ENCODE results near the gene CFAP20DC.
"Not testable (repeated sequence)": the region's sequence is repeated elsewhere in the genome, so short reads cannot be mapped to it uniquely, and the experiment has no call there.

The CFAP20DC gene

DNA sequence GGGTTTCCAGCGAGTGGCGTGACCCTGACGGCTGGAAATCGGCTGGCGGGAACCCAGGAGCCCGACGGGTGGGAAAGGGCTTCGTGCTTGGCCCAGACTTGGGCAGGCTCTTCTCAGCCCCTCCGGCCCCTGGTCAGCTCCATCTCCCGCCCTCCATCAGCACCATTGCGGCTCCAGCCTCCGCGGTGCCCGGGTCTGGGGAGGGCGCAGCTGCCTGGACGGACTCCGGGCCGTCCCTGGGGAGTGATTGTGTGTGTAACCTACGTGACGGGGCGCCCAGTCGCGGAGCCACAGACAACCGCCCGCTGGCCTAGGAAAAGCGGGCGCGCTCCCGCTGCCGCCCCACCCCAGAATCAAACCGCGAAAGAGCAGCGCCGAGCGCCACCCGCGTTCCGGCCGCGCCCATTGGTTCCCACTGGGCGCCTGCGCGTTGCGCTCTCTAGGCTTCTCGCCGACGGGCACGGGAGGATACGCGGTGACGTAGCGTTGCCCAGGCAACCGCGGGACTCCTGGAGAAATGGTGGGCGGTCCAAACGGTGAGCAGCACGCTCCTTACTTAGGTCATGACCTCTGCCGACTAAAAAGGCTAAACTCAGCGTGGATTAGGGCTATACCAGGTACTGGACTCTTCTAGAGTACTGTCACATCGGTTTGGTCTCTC lies at the start of gene CFAP20DC:
TSS of gene CFAP20DC (minus strand) at position 355 of the 661 bp plus-strand sequence. CDS start 394 bp downstream, outside the sequence.
- in situ Hi-C loops (cut with HindIII; ENCODE audit: low sequenced_read_pairs), result no loop called here

- in situ Hi-C loops (cut with HindIII; ENCODE audit: low sequenced_read_pairs), result not testable (repeated sequence)
These were observed 48.7 kb upstream of the CFAP20DC start for GRCh38 chr3:59098516-59098915.

DNA sequence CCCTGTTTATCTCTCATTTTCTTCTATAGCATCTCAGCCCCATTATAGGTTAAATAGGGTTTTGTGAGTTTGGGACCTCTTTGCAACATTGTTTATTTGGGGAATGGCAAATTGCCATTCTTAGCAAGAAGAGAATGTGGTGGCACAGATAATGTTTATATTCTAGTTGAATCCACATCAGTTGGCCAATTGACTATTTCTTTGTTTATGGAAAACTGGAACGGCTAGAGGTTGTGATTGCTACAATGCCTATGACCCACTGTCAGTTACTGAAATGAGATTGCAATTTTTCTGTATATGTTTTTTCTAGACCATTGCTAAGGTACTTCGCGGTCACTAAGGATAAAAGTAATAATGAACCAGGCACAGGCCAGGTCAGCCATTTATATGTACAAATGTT lies 44.6 kb upstream of the CFAP20DC start:
- in situ Hi-C loops (cut with HindIII; ENCODE audit: low sequenced_read_pairs), result no loop called here

GRCh38 chr3:59093521-59093920 lies 43.7 kb upstream of the CFAP20DC start:
- in situ Hi-C loops (cut with HindIII; ENCODE audit: low sequenced_read_pairs), result no loop called here

- in situ Hi-C loops (cut with HindIII; ENCODE audit: low sequenced_read_pairs), result no loop called here
These were observed 38.9 kb upstream of the CFAP20DC start for GRCh38 chr3:59088761-59089160.

- in situ Hi-C loops (cut with HindIII; ENCODE audit: low sequenced_read_pairs), result no loop called here
These were observed 36.2 kb upstream of the CFAP20DC start for GRCh38 chr3:59085976-59086375.

DNA sequence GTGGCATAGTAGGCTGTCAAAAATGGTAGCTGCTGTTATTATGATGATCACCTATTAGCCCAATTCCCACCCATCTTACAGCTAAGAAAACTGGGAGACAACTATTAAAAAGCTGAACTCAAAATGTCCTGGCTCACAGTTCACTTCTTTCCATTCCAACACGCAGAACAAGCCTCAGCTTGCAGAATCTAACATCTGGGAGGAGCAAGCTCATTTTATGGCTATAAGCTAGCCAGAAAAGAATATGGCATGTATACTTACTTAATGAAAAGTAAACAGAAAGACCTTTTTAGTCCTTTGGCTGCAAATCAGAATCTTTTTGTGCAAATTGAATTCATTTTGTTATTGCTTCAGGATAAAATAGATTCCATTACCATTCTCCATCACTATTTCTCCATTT lies 34.8 kb upstream of the CFAP20DC start:
- in situ Hi-C loops (cut with HindIII; ENCODE audit: low sequenced_read_pairs), result no loop called here

DNA sequence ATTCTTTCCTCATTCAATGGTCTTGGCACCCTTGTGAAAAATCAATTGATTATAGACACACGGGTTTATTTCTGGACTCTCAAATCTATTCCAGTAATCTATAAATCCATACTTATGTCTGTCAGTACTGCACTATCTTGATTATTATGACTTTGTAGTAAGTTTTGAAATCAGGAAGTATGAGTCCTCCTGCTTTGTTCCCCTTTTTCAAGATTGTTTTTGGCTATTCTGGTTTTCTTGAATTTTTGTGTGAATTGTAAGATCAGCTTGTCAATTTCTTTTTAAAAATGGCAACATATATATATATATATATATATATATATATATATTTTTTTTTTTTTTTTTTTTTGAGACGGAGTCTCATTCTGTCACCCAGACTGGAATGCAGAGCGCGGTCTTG lies 32.3 kb upstream of the CFAP20DC start:
- in situ Hi-C loops (cut with HindIII; ENCODE audit: low sequenced_read_pairs), result no loop called here

DNA sequence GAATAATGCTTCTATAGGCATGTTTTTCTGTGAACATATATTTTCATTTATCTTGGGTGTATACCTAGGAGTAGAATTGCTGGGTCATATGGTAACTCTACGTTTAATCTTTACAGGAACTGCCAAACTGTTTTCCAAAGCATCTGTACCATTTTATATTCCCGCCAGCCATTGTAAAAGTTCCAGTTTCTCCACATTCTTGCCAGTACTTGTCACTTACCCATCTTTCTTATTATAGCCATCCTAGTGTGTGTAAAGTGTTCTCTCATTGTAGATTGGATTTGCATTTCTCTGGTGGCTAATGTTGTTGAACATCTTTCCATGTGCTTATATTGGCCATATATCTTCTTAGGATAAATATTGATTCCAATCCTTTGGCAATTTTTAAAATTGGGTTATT lies 31.2 kb upstream of the CFAP20DC start:
- in situ Hi-C loops (cut with HindIII; ENCODE audit: low sequenced_read_pairs), result no loop called here

- in situ Hi-C loops (cut with HindIII; ENCODE audit: low sequenced_read_pairs), result no loop called here
These were observed 30.1 kb upstream of the CFAP20DC start for GRCh38 chr3:59079962-59080361.

GRCh38 chr3:59074764-59075163 lies 24.9 kb upstream of the CFAP20DC start:
- in situ Hi-C loops (cut with HindIII; ENCODE audit: low sequenced_read_pairs), result no loop called here

GRCh38 chr3:59072681-59073080 lies 22.9 kb upstream of the CFAP20DC start:
- in situ Hi-C loops (cut with HindIII; ENCODE audit: low sequenced_read_pairs), result no loop called here

GRCh38 chr3:59069838-59070237 lies 20.0 kb upstream of the CFAP20DC start:
- in situ Hi-C loops (cut with HindIII; ENCODE audit: low sequenced_read_pairs), result no loop called here

DNA sequence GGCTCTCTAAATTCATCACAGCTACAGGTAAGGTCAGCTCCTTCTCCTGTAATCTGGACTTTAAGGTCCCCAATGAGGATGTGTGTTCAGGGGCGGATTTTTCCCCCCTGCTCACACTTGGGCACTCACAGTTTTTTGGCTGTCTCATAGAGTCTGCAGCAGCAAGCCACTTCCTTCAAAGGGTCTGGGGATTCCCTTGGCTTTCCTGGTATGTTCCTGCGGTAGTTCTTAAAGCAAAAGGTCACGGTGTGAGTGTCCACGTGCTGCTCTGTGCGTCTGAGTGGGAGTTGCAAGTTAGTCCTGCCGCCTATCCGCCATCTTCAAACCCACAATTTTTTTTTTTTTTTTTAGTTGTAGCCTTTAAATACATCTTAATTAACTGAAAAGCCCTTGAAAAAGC lies 15.4 kb upstream of the CFAP20DC start:
- in situ Hi-C loops (cut with HindIII; ENCODE audit: low sequenced_read_pairs), result no loop called here

- in situ Hi-C loops (cut with HindIII; ENCODE audit: low sequenced_read_pairs), result no loop called here
These were observed 14.9 kb upstream of the CFAP20DC start for GRCh38 chr3:59064728-59065127.

DNA sequence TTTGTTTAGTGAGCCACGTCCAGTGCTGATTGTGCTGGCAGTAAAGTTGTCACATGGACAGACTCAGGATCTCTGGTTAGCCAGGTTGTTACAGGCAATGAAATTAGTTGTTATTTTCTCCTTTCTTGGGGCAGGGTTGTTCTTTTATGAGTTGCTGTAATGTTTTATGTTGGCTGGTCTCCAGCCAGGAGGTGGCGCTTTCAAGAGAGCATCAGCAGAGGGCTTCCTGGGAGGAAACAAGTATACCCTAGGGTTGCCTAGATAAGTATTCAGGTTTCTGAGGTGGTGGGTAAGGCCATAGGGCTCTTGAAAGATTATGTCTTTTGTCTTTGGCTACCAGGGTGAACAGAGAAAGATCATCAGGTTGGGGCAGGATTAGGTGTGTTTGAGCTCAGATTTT lies 14.5 kb upstream of the CFAP20DC start:
- in situ Hi-C loops (cut with HindIII; ENCODE audit: low sequenced_read_pairs), result no loop called here

DNA sequence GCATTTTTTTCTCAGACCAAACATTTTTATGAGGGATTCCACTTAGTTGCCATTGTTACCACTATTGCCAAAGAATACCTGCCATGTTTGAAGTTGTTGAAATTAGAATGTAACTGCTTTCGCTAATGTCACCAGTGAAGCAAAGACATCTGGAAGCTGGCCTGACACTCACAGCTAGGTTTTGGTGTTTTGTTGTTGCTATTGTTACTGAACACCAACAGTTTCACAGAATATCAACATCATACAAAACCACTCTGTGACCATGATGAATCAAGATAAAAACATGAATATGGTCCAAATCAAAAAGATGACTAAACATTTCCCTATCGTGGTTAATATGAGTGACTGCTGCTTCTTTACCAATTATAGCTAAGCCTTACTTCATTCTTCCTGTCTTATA lies 6.9 kb upstream of the CFAP20DC start:
- in situ Hi-C loops (cut with HindIII; ENCODE audit: low sequenced_read_pairs), result no loop called here

- in situ Hi-C loops (cut with HindIII; ENCODE audit: low sequenced_read_pairs), result no loop called here
These were observed 3.1 kb upstream of the CFAP20DC start for GRCh38 chr3:59052803-59053411.

- in situ Hi-C loops (cut with HindIII; ENCODE audit: low sequenced_read_pairs), result not testable (repeated sequence)
These were observed 1.1 kb upstream of the CFAP20DC start for GRCh38 chr3:59050811-59051414.

DNA sequence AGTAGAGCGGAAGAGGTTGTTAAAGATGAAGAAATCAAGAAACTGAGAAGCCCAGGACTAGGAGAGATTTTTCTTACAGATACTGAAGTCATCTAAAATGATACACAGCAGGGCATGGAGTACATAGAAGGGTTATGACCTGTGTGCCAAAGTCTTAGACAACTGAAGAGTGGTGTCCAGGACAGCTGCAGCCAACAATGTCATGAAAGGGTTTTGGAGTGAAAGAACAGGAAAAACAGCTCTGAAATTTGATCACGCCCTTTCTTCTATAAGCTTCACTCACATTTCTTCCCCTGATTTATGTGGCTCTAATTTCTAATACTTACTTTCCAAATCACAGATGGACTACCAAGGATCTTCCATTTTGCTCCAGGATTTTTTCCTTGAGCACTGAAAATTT lies 3.0 kb downstream of the CFAP20DC start:
- in situ Hi-C loops (cut with HindIII; ENCODE audit: low sequenced_read_pairs), result no loop called here

DNA sequence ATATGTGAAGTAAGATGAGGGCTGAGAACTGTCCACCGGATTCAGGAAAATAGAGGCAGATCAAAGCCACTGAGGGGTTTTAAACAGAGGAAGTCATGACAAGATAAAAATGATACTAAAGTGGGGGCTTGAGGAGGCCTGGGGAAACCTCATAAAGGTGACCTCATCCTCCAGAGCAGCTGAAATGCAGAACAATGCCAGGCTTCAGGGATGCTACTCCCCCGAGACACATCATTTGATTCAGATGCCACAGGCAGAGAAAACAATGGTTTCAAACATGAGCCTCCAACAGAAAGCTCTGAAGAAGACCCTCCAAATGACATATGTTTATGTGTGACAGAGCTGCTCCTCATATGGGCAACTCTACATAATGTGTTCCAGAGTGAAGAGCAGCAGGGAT lies 6.4 kb downstream of the CFAP20DC start:
- in situ Hi-C loops (cut with HindIII; ENCODE audit: low sequenced_read_pairs), result no loop called here

DNA sequence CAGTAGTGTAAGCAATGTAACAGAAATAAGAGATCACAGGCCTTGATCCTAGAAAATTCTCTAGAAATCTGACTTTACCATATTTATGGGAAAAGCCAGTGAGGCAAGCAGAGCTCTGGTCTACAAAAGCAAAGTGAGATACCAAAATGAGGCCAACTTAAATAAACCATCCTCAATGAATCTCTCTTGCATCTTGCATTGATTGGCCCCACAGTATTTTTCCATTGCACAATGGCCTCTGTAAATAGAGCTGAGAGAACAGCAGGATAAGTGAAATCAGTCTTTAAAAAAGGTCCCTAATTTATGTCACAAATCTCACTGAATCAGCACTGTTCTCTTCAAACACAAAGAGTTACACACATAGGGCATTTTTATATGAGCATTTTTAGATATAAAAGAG lies 8.9 kb downstream of the CFAP20DC start:
- in situ Hi-C loops (cut with HindIII; ENCODE audit: low sequenced_read_pairs), result no loop called here

Data from DLD1 (cell line).